Neuronal stem cell (in vitro differentiated cells): Measurements from ENCODE around the gene CALCOCO1.

Experiments used
- DNase-seq: peaks from one replicate; pipeline ENCODE4 v3.0.0-alpha.2; 2013; ENCODE audit warnings: low spot score
- H2AFZ ChIP-seq: one replicate; pipeline ENCODE4 v1.6.1; 2013; ENCODE audit warnings: mild to moderate bottlenecking, low read length, inconsistent platforms
- H2AK5ac ChIP-seq: 2 replicates; pipeline ENCODE4 v1.6.1; 2013; ENCODE audit warnings: low read depth, mild to moderate bottlenecking, inconsistent platforms, low read length, moderate library complexity, mixed read lengths
- H2BK120ac ChIP-seq: 2 replicates; pipeline ENCODE4 v1.6.1; 2013; ENCODE audit warnings: low read depth, mild to moderate bottlenecking, inconsistent platforms, low read length, moderate library complexity, mixed read lengths
- H2BK12ac ChIP-seq: one replicate; pipeline ENCODE4 v1.6.1; 2013; ENCODE audit warnings: low read length, inconsistent platforms
- H2BK15ac ChIP-seq: 2 replicates; pipeline ENCODE4 v1.6.1; 2013; ENCODE audit warnings: mild to moderate bottlenecking, low read length, inconsistent platforms, mixed read lengths
- H2BK5ac ChIP-seq: one replicate; pipeline ENCODE4 v1.6.1; 2013; ENCODE audit warnings: inconsistent platforms, mild to moderate bottlenecking, low read length, moderate library complexity
- H3K14ac ChIP-seq: one replicate; pipeline ENCODE4 v1.6.1; 2013; ENCODE audit warnings: low read length, inconsistent platforms
- H3K18ac ChIP-seq: 2 replicates; pipeline ENCODE4 v1.6.1; 2013; ENCODE audit warnings: low read length, inconsistent platforms
- H3K23ac ChIP-seq: 2 replicates; pipeline ENCODE4 v1.6.1; 2013; ENCODE audit warnings: low read depth, mild to moderate bottlenecking, mixed read lengths, low read length, inconsistent platforms; ENCODE audit not compliant: poor library complexity
- H3K27ac ChIP-seq: replicated peaks from 3 replicates; pipeline ENCODE4 v1.5.1; 2013; ENCODE audit warnings: low read length, inconsistent platforms
- H3K27me3 ChIP-seq, 3 experiments: 2 replicates each; pipeline ENCODE4 v1.6.1; 2013; ENCODE audit warnings: low read length in 3 of 3, mild to moderate bottlenecking in 2 of 3, inconsistent platforms in 1 of 3, low read depth in 1 of 3, mixed read lengths in 1 of 3, moderate library complexity in 1 of 3; ENCODE audit not compliant: control insufficient read depth in 3 of 3, insufficient read depth in 3 of 3
- H3K36me3 ChIP-seq, 2 donors: replicated peaks in 1 of 2; 2 replicates each; pipeline ENCODE4 v1.6.1; 2013; ENCODE audit warnings: low read length in 2 of 2; ENCODE audit not compliant: control insufficient read depth in 2 of 2, insufficient read depth in 2 of 2
- H3K4ac ChIP-seq: 2 replicates; pipeline ENCODE4 v1.6.1; 2013; ENCODE audit warnings: inconsistent platforms, mild to moderate bottlenecking, low read length, moderate library complexity
- H3K4me1 ChIP-seq, 2 donors: 1 replicate in 1 of 2; 2 replicates in 1 of 2; pipeline ENCODE4 v1.6.1; 2013; ENCODE audit warnings: low read length in 2 of 2, low read depth in 1 of 2; ENCODE audit not compliant: control insufficient read depth in 2 of 2, insufficient read depth in 1 of 2
- H3K4me2 ChIP-seq: one replicate; pipeline ENCODE4 v1.6.1; 2013; ENCODE audit warnings: mild to moderate bottlenecking, low read length, inconsistent platforms; ENCODE audit not compliant: insufficient read depth, poor library complexity, severe bottlenecking
- H3K4me3 ChIP-seq, 2 donors: 2 replicates each; pipeline ENCODE4 v1.5.1; 2013; ENCODE audit warnings: low read length in 2 of 2, mild to moderate bottlenecking in 2 of 2, inconsistent platforms in 1 of 2, moderate library complexity in 1 of 2
- H3K79me1 ChIP-seq: one replicate; pipeline ENCODE4 v1.6.1; 2013; ENCODE audit warnings: low read depth, mild to moderate bottlenecking, inconsistent platforms, low read length, moderate library complexity
- H3K9ac ChIP-seq: one replicate; pipeline ENCODE4 v1.6.1; 2013; ENCODE audit warnings: mild to moderate bottlenecking, low read depth, low read length, inconsistent platforms; ENCODE audit not compliant: poor library complexity
- H3K9me3 ChIP-seq, 2 donors: replicated peaks in 1 of 2; 2 replicates each; pipeline versions ENCODE3 to v1.6.1; 2013; ENCODE audit warnings: low read length in 2 of 2, mild to moderate bottlenecking in 2 of 2, inconsistent platforms in 1 of 2, low read depth in 1 of 2, mixed read lengths in 1 of 2, moderate library complexity in 1 of 2; ENCODE audit not compliant: control insufficient read depth in 2 of 2, insufficient read depth in 1 of 2
- H4K8ac ChIP-seq: one replicate; pipeline ENCODE4 v1.6.1; 2013; ENCODE audit warnings: low read depth, mild to moderate bottlenecking, inconsistent platforms, low read length, moderate library complexity
- H4K91ac ChIP-seq: one replicate; pipeline ENCODE4 v1.6.1; 2013; ENCODE audit warnings: low read length, low read depth, mild to moderate bottlenecking, inconsistent platforms; ENCODE audit not compliant: poor library complexity
- WGBS, 2 donors: extraction: QIAGEN DNeasy Blood & Tissue Kit; methylation state at CpG; one replicate each; pipeline ENCODE4 v1.1.7; 2013; ENCODE audit warnings: missing lambda C conversion rate in 2 of 2, mixed read lengths in 1 of 2; ENCODE audit not compliant: insufficient read length in 2 of 2, insufficient replicate concordance in 1 of 2; ENCODE audit errors: extremely low coverage in 2 of 2; 5-methylcytosine and 5-hydroxymethylcytosine counted together

Gene CALCOCO1

DNA sequence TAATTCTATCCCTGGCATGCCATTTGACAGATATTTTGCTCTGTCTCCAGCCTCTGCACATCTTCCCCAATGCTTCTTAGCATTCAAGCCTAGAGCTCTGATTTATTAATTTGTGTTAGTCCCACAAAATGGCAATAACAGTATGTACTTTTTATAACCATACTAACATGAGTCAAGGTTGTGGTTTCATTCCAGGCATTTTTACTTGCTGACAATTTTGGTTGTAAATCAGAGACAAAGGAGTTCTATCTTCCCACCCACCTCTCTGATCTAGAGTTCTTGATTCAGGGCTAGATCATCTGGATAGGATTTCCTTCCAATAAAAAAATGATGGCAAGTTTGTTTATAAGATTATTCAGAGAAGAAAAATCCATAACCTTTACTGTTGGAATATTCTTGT is 43.0 kb upstream of the CALCOCO1 start:
- Histone ChIP-seq H3K9me3 (no peaks in the 10 kb centered on the region), H2BK12ac (no peak overlapping the region), H2BK15ac (no peak overlapping the region), H3K79me1 (no peaks in the 10 kb centered on the region), H3K4me2 (no peak overlapping the region), H2AK5ac (no peak overlapping the region), H3K27ac (no peak overlapping the region), H3K36me3 (no peaks in the 10 kb centered on the region), H3K18ac (no peak overlapping the region), H3K23ac (no peak overlapping the region), H2BK120ac (no peak overlapping the region), H3K14ac (no peak overlapping the region), H4K91ac (no peak overlapping the region), H3K27me3 (peaks cover 2 to 64% (median 12%) of the 10 kb centered on the region in 3 experiments), H4K8ac (no peak overlapping the region), H2AFZ (no peak overlapping the region), H3K4me3 (no peak overlapping the region), H3K9ac (no peak overlapping the region), H3K4me1 (no peaks in the 10 kb centered on the region), H3K4ac (no peak overlapping the region), H2BK5ac (no peak overlapping the region)
- no peak for DNase-seq

DNA sequence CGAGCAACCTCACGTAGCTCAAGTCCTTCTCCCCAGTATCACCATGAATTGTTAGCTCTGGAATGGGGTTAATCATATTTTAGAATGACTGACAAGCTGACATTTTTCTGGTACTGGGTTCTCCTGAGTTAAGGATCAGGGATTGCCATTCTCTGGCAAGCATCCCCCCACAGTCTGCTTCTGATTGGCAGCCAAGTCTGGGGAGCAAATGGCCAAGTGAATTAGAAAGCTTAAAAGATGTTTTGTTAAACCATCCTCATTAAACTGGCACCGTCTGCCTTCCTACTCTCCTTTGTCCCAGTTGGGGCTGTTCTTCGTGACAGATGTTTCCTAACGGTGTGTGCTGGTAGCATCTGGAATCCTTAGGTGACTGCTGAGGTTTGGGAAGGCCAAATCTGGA is 41.7 kb upstream of the CALCOCO1 start:
- Histone ChIP-seq H3K4ac (no peak overlapping the region), H2AFZ (no peak overlapping the region), H2AK5ac (no peak overlapping the region), H3K27ac (no peak overlapping the region), H3K9ac (no peak overlapping the region), H3K4me2 (no peak overlapping the region), H3K23ac (no peak overlapping the region), H3K79me1 (no peaks in the 10 kb centered on the region), H2BK12ac (no peak overlapping the region), H3K27me3 (peaks cover 2 to 71% (median 14%) of the 10 kb centered on the region in 3 experiments), H3K14ac (no peak overlapping the region), H4K91ac (no peak overlapping the region), H2BK120ac (no peak overlapping the region), H3K18ac (no peak overlapping the region), H2BK5ac (no peak overlapping the region), H4K8ac (no peak overlapping the region), H3K36me3 (no peaks in the 10 kb centered on the region), H3K4me1 (no peaks in the 10 kb centered on the region), H3K9me3 (no peaks in the 10 kb centered on the region), H3K4me3 (no peak overlapping the region), H2BK15ac (no peak overlapping the region)
- no peak for DNase-seq
- WGBS, 2 donors = no CpG with 5 or more reads among the region's 5 CpGs

- no CpG with 5 or more reads among the region's 3 CpGs for WGBS, 2 donors
- H3K18ac ChIP-seq = no peak overlapping the region
- no peak overlapping the region for H2BK120ac ChIP-seq
- no peak overlapping the region for H2AK5ac ChIP-seq
- no peak overlapping the region for H3K14ac ChIP-seq
- H3K4ac ChIP-seq = no peak overlapping the region
- H2BK12ac ChIP-seq = no peak overlapping the region
- H3K23ac ChIP-seq = no peak overlapping the region
- DNase-seq = no peak
- H2BK15ac ChIP-seq = no peak overlapping the region
- H3K27me3 ChIP-seq = peaks cover 2 to 79% (median 19%) of the 10 kb centered on the region in 3 experiments
- no peak overlapping the region for H3K4me3 ChIP-seq
- no peak overlapping the region for H3K4me2 ChIP-seq
- H3K9me3 ChIP-seq = no peaks in the 10 kb centered on the region
- H3K27ac ChIP-seq = no peak overlapping the region
- H2BK5ac ChIP-seq = no peak overlapping the region
- H3K36me3 ChIP-seq = no peaks in the 10 kb centered on the region
- H4K8ac ChIP-seq = no peak overlapping the region
- H2AFZ ChIP-seq = no peak overlapping the region
- H3K79me1 ChIP-seq = no peaks in the 10 kb centered on the region
- no peak overlapping the region for H4K91ac ChIP-seq
- no peak overlapping the region for H3K9ac ChIP-seq
- no peaks in the 10 kb centered on the region for H3K4me1 ChIP-seq
Measured at GRCh38 chr12:53766881-53767280, 39.6 kb upstream of the CALCOCO1 start.

GRCh38 chr12:53765891-53766290 is 38.6 kb upstream of the CALCOCO1 start:
- H2BK15ac ChIP-seq = no peak overlapping the region
- no peak overlapping the region for H3K4me3 ChIP-seq
- no peak overlapping the region for H2BK12ac ChIP-seq
- no peaks in the 10 kb centered on the region for H3K36me3 ChIP-seq
- no peak overlapping the region for H2AFZ ChIP-seq
- H2AK5ac ChIP-seq = no peak overlapping the region
- H3K18ac ChIP-seq = no peak overlapping the region
- H3K14ac ChIP-seq = no peak overlapping the region
- no peak for DNase-seq
- H3K9me3 ChIP-seq = no peaks in the 10 kb centered on the region
- no peaks in the 10 kb centered on the region for H3K79me1 ChIP-seq
- no peaks in the 10 kb centered on the region for H3K4me1 ChIP-seq
- no peak overlapping the region for H4K91ac ChIP-seq
- no CpG with 5 or more reads among the region's 2 CpGs for WGBS, 2 donors
- H2BK120ac ChIP-seq = no peak overlapping the region
- no peak overlapping the region for H3K23ac ChIP-seq
- H3K9ac ChIP-seq = no peak overlapping the region
- no peak overlapping the region for H3K4me2 ChIP-seq
- H2BK5ac ChIP-seq = no peak overlapping the region
- H3K27me3 ChIP-seq = peaks cover 2 to 80% (median 19%) of the 10 kb centered on the region in 3 experiments
- no peak overlapping the region for H4K8ac ChIP-seq
- no peak overlapping the region for H3K27ac ChIP-seq
- H3K4ac ChIP-seq = no peak overlapping the region
